Liver (tissue), 9 donors: Measurements from ENCODE around the gene UBE2D2. TPM values are rescaled to one million over a fixed set of nuclear protein-coding genes. Genes with fewer than 3 reads are reported as not detected.

Experiments used
- DNase-seq: peaks from one replicate; pipeline ENCODE4 v3.0.0-alpha.2; 2017; ENCODE audit warnings: low spot score
- H3K27ac ChIP-seq, 2 donors: one replicate each; pipeline ENCODE4 v1.7.0; 2013; ENCODE audit warnings: inconsistent platforms in 2 of 2, low read length in 2 of 2, control low read depth in 1 of 2, low read depth in 1 of 2, mild to moderate bottlenecking in 1 of 2
- H3K27me3 ChIP-seq, 4 donors: one replicate each; pipeline versions ENCODE4 v1.6.1 to v1.7.0; 2013; ENCODE audit warnings: low read length in 3 of 4, inconsistent platforms in 1 of 4, mild to moderate bottlenecking in 1 of 4, moderate library complexity in 1 of 4; ENCODE audit not compliant: control insufficient read depth in 4 of 4, insufficient read depth in 4 of 4
- H3K36me3 ChIP-seq, 4 donors: one replicate each; pipeline versions ENCODE4 v1.6.1 to v1.7.0; 2013; ENCODE audit warnings: low read length in 3 of 4, mild to moderate bottlenecking in 3 of 4, low read depth in 1 of 4, moderate library complexity in 1 of 4; ENCODE audit not compliant: control insufficient read depth in 4 of 4, insufficient read depth in 3 of 4
- H3K4me1 ChIP-seq, 4 donors: one replicate each; pipeline versions ENCODE4 v1.6.1 to v1.7.0; 2013; ENCODE audit warnings: low read length in 3 of 4, mild to moderate bottlenecking in 3 of 4, moderate library complexity in 1 of 4; ENCODE audit not compliant: control insufficient read depth in 4 of 4, insufficient read depth in 4 of 4
- H3K4me3 ChIP-seq, 3 donors: one replicate each; pipeline versions ENCODE4 v1.6.1 to v1.7.0; 2013; ENCODE audit warnings: low read length in 3 of 3, control low read depth in 1 of 3, low read depth in 1 of 3, mild to moderate bottlenecking in 1 of 3
- H3K9ac ChIP-seq, 2 donors: one replicate each; pipeline ENCODE4 v1.7.0; 2013; ENCODE audit warnings: low read length in 2 of 2, mild to moderate bottlenecking in 2 of 2, moderate library complexity in 2 of 2, control low read depth in 1 of 2, low read depth in 1 of 2
- H3K9me3 ChIP-seq, 4 donors: one replicate each; pipeline versions ENCODE4 v1.6.1 to v1.7.0; 2013; ENCODE audit warnings: low read length in 3 of 4; ENCODE audit not compliant: control insufficient read depth in 4 of 4
- ATF3 ChIP-seq: IDR thresholded peaks from 2 replicates; pipeline ENCODE4 v1.6.1; 2016; ENCODE audit warnings: antibody characterized with exemption
- CTCF ChIP-seq: fragments of 150-350 bp; IDR thresholded peaks from 2 replicates; pipeline ENCODE4 v1.5.1; 2017; ENCODE audit warnings: improper control_type of control experiment, low read depth, low read length; ENCODE audit not compliant: missing input control
- FOXA2 ChIP-seq: IDR thresholded peaks from 2 replicates; pipeline ENCODE4 v1.6.1; 2016; ENCODE audit warnings: antibody characterized with exemption
- GABPA ChIP-seq, 2 donors: IDR thresholded peaks in 1 of 2; conservative IDR thresholded peaks in 1 of 2; 2 replicates each; pipeline ENCODE4 v1.6.1; 2016; ENCODE audit warnings: antibody characterized with exemption in 2 of 2, mild to moderate bottlenecking in 1 of 2, moderate library complexity in 1 of 2
- HNF4A ChIP-seq, 2 donors: conservative IDR thresholded peaks; 2 replicates each; pipeline ENCODE4 v1.6.1; 2016; ENCODE audit warnings: antibody characterized with exemption in 2 of 2, mild to moderate bottlenecking in 2 of 2
- HNF4G ChIP-seq: IDR thresholded peaks from 2 replicates; pipeline ENCODE4 v1.6.1; 2016; ENCODE audit warnings: antibody characterized with exemption
- MAX ChIP-seq: IDR thresholded peaks from 2 replicates; pipeline ENCODE4 v1.6.1; 2016; ENCODE audit warnings: antibody characterized with exemption
- NR2F2 ChIP-seq: IDR thresholded peaks from 2 replicates; pipeline ENCODE4 v1.6.1; 2016; ENCODE audit warnings: antibody characterized with exemption
- RAD21 ChIP-seq, 2 donors: IDR thresholded peaks; 2 replicates each; pipeline ENCODE4 v1.6.1; 2016; ENCODE audit warnings: antibody characterized with exemption in 2 of 2, mild to moderate bottlenecking in 2 of 2
- REST ChIP-seq: IDR thresholded peaks from 2 replicates; pipeline ENCODE4 v1.6.1; 2016; ENCODE audit warnings: antibody characterized with exemption, mild to moderate bottlenecking
- RXRA ChIP-seq, 2 donors: IDR thresholded peaks; 2 replicates each; pipeline ENCODE4 v1.6.1; 2017 to 2018; ENCODE audit warnings: antibody characterized with exemption in 2 of 2, mild to moderate bottlenecking in 1 of 2
- SP1 ChIP-seq: IDR thresholded peaks from 2 replicates; pipeline ENCODE4 v1.6.1; 2018; ENCODE audit warnings: antibody characterized with exemption, mild to moderate bottlenecking
- YY1 ChIP-seq: IDR thresholded peaks from 2 replicates; pipeline ENCODE4 v1.6.1; 2016; ENCODE audit warnings: antibody characterized with exemption, mild to moderate bottlenecking
- ZBTB33 ChIP-seq: IDR thresholded peaks from 2 replicates; pipeline ENCODE4 v1.6.1; 2016; ENCODE audit warnings: antibody characterized with exemption
- WGBS: extraction: QIAGEN DNeasy Blood & Tissue Kit; methylation state at CpG from one replicate; pipeline ENCODE4 v1.1.7; 2013; 5-methylcytosine and 5-hydroxymethylcytosine counted together
- polyA plus RNA-seq, 2 donors: library from polyadenylated mRNA; stranded (reverse) in 1 of 2; unstranded in 1 of 2; fragments of 200-250 nt in 1 of 2; fragments of >200 nt in 1 of 2; fragmentation: Nextera tagmentation in 1 of 2; extraction: Ambion mirVana in 1 of 2; gene quantifications; one replicate each; pipeline versions ENCODE4 v1.2.1 to v1.2.3, GENCODE V29; 2013 to 2015
- total RNA-seq, 2 donors: library from RNA; depleted of rRNA; stranded (reverse); fragments of >200 nt; gene quantifications; one replicate each; pipeline ENCODE4 v1.2.3, GENCODE V29; 2014
- donor health status: healthy.
- donor health status: healthy.
- donor health status: healthy.
- donor health status: healthy.
- donor health status: healthy.

The UBE2D2 gene
- total and polyA plus RNA-seq, 4 donors: 17.0 to 53.6 (median 41.4) TPM

GRCh38 chr5:139654464-139654863 lies 93.3 kb downstream of the UBE2D2 start:
- 59% methylated on average over 3 of the region's 3 CpGs for WGBS
- peak overlapping the region; percentile 93 to 96 for H3K27ac ChIP-seq
- no peak overlapping the region for H3K4me3 ChIP-seq
- no peak for DNase-seq
- no peaks in the 10 kb centered on the region for H3K9me3 ChIP-seq
- H3K36me3 ChIP-seq: no peaks in the 10 kb centered on the region
- TF ChIP-seq HNF4A (conservative IDR thresholded peaks at IDR 0.05) (peak in 1 of 2 donors; percentile 1), MAX (no peak), CTCF (no peak)
- H3K9ac ChIP-seq: no peak overlapping the region
- H3K27me3 ChIP-seq: no peaks in the 10 kb centered on the region
- peaks cover 54 to 92% (median 77%) of the 10 kb centered on the region in 4 donors for H3K4me1 ChIP-seq

GRCh38 chr5:139654871-139655491 lies 93.8 kb downstream of the UBE2D2 start:
- Histone ChIP-seq H3K9ac (no peak overlapping the region), H3K36me3 (no peaks in the 10 kb centered on the region), H3K4me3 (peak overlapping the region in 1 of 3 donors; percentile 20), H3K4me1 (peaks cover 59 to 92% (median 82%) of the 10 kb centered on the region in 4 donors), H3K9me3 (no peaks in the 10 kb centered on the region), H3K27me3 (no peaks in the 10 kb centered on the region), H3K27ac (peak overlapping the region; percentile 79 to 96)
- no peak for DNase-seq
- no peak for TF ChIP-seq FOXA2
- TF ChIP-seq CTCF: no peak
- no peak for TF ChIP-seq GABPA (IDR thresholded peaks at IDR 0.05 in 1 of 2, conservative IDR thresholded peaks at IDR 0.05 in 1 of 2)
- TF ChIP-seq MAX: no peak
- 43% methylated on average over 13 of the region's 13 CpGs for WGBS

GRCh38 chr5:139655727-139656271 lies 94.7 kb downstream of the UBE2D2 start:
- 13% methylated on average over 18 of the region's 18 CpGs for WGBS
- no peaks in the 10 kb centered on the region for H3K36me3 ChIP-seq
- TF ChIP-seq ZBTB33: no peak
- no peak for TF ChIP-seq HNF4G
- peak; percentile 53 for TF ChIP-seq MAX
- peak in 1 of 2 donors; percentile 16 for TF ChIP-seq HNF4A (conservative IDR thresholded peaks at IDR 0.05)
- TF ChIP-seq SP1: peak; percentile 33
- no peak for TF ChIP-seq ATF3
- peak; percentile 43 for TF ChIP-seq NR2F2
- peak in 1 of 2 donors; percentile 42 for TF ChIP-seq RAD21 (IDR thresholded peaks at IDR 0.05)
- no peak for TF ChIP-seq REST
- no peak for TF ChIP-seq GABPA (IDR thresholded peaks at IDR 0.05 in 1 of 2, conservative IDR thresholded peaks at IDR 0.05 in 1 of 2)
- TF ChIP-seq RXRA (IDR thresholded peaks at IDR 0.05): peak in 1 of 2 donors; percentile 42
- peak; percentile 30 for TF ChIP-seq YY1

More at GRCh38 chr5:139655727-139656271, 94.7 kb downstream of the UBE2D2 start:
- no peaks in the 10 kb centered on the region for H3K9me3 ChIP-seq
- no peaks in the 10 kb centered on the region for H3K27me3 ChIP-seq
- peaks cover 65 to 94% (median 87%) of the 10 kb centered on the region in 4 donors for H3K4me1 ChIP-seq
- peak overlapping the region; percentile 51 to 79 for H3K27ac ChIP-seq
- DNase-seq: no peak
- H3K4me3 ChIP-seq: peak overlapping the region in 1 of 3 donors; percentile 20
- no peak overlapping the region for H3K9ac ChIP-seq
